Liver (tissue), 9 donors: ENCODE measurements around the gene EIF3I. TPM values are rescaled to one million over a fixed set of nuclear protein-coding genes. Genes with fewer than 3 reads are reported as not detected.
A peak's percentile ranks its signal among the peaks of the same experiment; 100 is the strongest.

ENCODE experiments used
- DNase-seq: peaks from one replicate; pipeline ENCODE4 v3.0.0-alpha.2; 2017; ENCODE audit warnings: low spot score
- H3K27ac ChIP-seq, 2 donors: one replicate each; pipeline ENCODE4 v1.7.0; 2013; ENCODE audit warnings: inconsistent platforms in 2 of 2, low read length in 2 of 2, control low read depth in 1 of 2, low read depth in 1 of 2, mild to moderate bottlenecking in 1 of 2
- H3K27me3 ChIP-seq, 4 donors: one replicate each; pipeline versions ENCODE4 v1.6.1 to v1.7.0; 2013; ENCODE audit warnings: low read length in 3 of 4, inconsistent platforms in 1 of 4, mild to moderate bottlenecking in 1 of 4, moderate library complexity in 1 of 4; ENCODE audit not compliant: control insufficient read depth in 4 of 4, insufficient read depth in 4 of 4
- H3K36me3 ChIP-seq, 4 donors: one replicate each; pipeline versions ENCODE4 v1.6.1 to v1.7.0; 2013; ENCODE audit warnings: low read length in 3 of 4, mild to moderate bottlenecking in 3 of 4, low read depth in 1 of 4, moderate library complexity in 1 of 4; ENCODE audit not compliant: control insufficient read depth in 4 of 4, insufficient read depth in 3 of 4
- H3K4me1 ChIP-seq, 4 donors: one replicate each; pipeline versions ENCODE4 v1.6.1 to v1.7.0; 2013; ENCODE audit warnings: low read length in 3 of 4, mild to moderate bottlenecking in 3 of 4, moderate library complexity in 1 of 4; ENCODE audit not compliant: control insufficient read depth in 4 of 4, insufficient read depth in 4 of 4
- H3K4me3 ChIP-seq, 3 donors: one replicate each; pipeline versions ENCODE4 v1.6.1 to v1.7.0; 2013; ENCODE audit warnings: low read length in 3 of 3, control low read depth in 1 of 3, low read depth in 1 of 3, mild to moderate bottlenecking in 1 of 3
- H3K9ac ChIP-seq, 2 donors: one replicate each; pipeline ENCODE4 v1.7.0; 2013; ENCODE audit warnings: low read length in 2 of 2, mild to moderate bottlenecking in 2 of 2, moderate library complexity in 2 of 2, control low read depth in 1 of 2, low read depth in 1 of 2
- H3K9me3 ChIP-seq, 4 donors: one replicate each; pipeline versions ENCODE4 v1.6.1 to v1.7.0; 2013; ENCODE audit warnings: low read length in 3 of 4; ENCODE audit not compliant: control insufficient read depth in 4 of 4
- CTCF ChIP-seq: fragments of 150-350 bp; IDR thresholded peaks from 2 replicates; pipeline ENCODE4 v1.5.1; 2017; ENCODE audit warnings: improper control_type of control experiment, low read depth, low read length; ENCODE audit not compliant: missing input control
- EGR1 ChIP-seq, 2 donors: IDR thresholded peaks; 2 replicates each; pipeline ENCODE4 v1.6.1; 2016 to 2018; ENCODE audit warnings: antibody characterized with exemption in 2 of 2, low read depth in 2 of 2
- FOXA1 ChIP-seq: IDR thresholded peaks from 2 replicates; pipeline ENCODE4 v1.6.1; 2016; ENCODE audit warnings: antibody characterized with exemption
- FOXA2 ChIP-seq: IDR thresholded peaks from 2 replicates; pipeline ENCODE4 v1.6.1; 2016; ENCODE audit warnings: antibody characterized with exemption
- HNF4A ChIP-seq, 2 donors: conservative IDR thresholded peaks; 2 replicates each; pipeline ENCODE4 v1.6.1; 2016; ENCODE audit warnings: antibody characterized with exemption in 2 of 2, mild to moderate bottlenecking in 2 of 2
- HNF4G ChIP-seq: IDR thresholded peaks from 2 replicates; pipeline ENCODE4 v1.6.1; 2016; ENCODE audit warnings: antibody characterized with exemption
- MAX ChIP-seq: IDR thresholded peaks from 2 replicates; pipeline ENCODE4 v1.6.1; 2016; ENCODE audit warnings: antibody characterized with exemption
- RAD21 ChIP-seq, 2 donors: IDR thresholded peaks; 2 replicates each; pipeline ENCODE4 v1.6.1; 2016; ENCODE audit warnings: antibody characterized with exemption in 2 of 2, mild to moderate bottlenecking in 2 of 2
- REST ChIP-seq: IDR thresholded peaks from 2 replicates; pipeline ENCODE4 v1.6.1; 2016; ENCODE audit warnings: antibody characterized with exemption, mild to moderate bottlenecking
- SP1 ChIP-seq: IDR thresholded peaks from 2 replicates; pipeline ENCODE4 v1.6.1; 2018; ENCODE audit warnings: antibody characterized with exemption, mild to moderate bottlenecking
- TAF1 ChIP-seq: conservative IDR thresholded peaks from 2 replicates; pipeline ENCODE4 v1.6.1; 2016; ENCODE audit warnings: antibody characterized with exemption, mild to moderate bottlenecking
- YY1 ChIP-seq: IDR thresholded peaks from 2 replicates; pipeline ENCODE4 v1.6.1; 2016; ENCODE audit warnings: antibody characterized with exemption, mild to moderate bottlenecking
- ZBTB33 ChIP-seq: IDR thresholded peaks from 2 replicates; pipeline ENCODE4 v1.6.1; 2016; ENCODE audit warnings: antibody characterized with exemption
- WGBS: extraction: QIAGEN DNeasy Blood & Tissue Kit; methylation state at CpG from one replicate; pipeline ENCODE4 v1.1.7; 2013; 5-methylcytosine and 5-hydroxymethylcytosine counted together
- polyA plus RNA-seq, 2 donors: library from polyadenylated mRNA; stranded (reverse) in 1 of 2; unstranded in 1 of 2; fragments of 200-250 nt in 1 of 2; fragments of >200 nt in 1 of 2; fragmentation: Nextera tagmentation in 1 of 2; extraction: Ambion mirVana in 1 of 2; gene quantifications; one replicate each; pipeline versions ENCODE4 v1.2.1 to v1.2.3, GENCODE V29; 2013 to 2015
- total RNA-seq, 2 donors: library from RNA; depleted of rRNA; stranded (reverse); fragments of >200 nt; gene quantifications; one replicate each; pipeline ENCODE4 v1.2.3, GENCODE V29; 2014
- donor health status: healthy.
- donor health status: healthy.
- donor health status: healthy.
- donor health status: healthy.
- donor health status: healthy.

The EIF3I gene
- total and polyA plus RNA-seq, 4 donors, result 75.0 to 114 (median 99.7) TPM

DNA sequence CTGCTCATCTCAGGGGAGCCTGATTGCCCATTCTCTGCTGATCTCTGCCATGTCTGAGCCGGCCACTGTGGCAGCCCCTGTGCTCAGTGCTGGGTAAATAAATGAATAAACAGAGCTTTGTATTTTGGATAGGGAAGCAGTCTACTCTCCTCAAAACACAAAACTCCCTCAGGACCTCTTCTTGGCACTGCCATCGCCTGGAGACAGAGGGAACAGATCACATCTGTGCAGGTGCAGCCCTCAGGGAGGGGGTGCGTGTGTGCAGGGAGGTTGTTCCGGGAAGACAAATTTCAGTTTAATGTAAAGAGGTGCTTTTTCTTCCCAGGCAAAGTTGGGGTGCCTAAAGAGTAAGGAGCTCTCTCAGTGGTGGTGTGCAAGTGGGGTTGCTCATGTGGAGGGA is 17.1 kb downstream of the EIF3I start:
- Histone ChIP-seq H3K27me3 (no peaks in the 10 kb centered on the region), H3K36me3 (peaks cover 0 to 6% (median 0%) of the 10 kb centered on the region in 4 donors), H3K27ac (no peak overlapping the region), H3K4me1 (peaks cover 4 to 15% (median 11%) of the 10 kb centered on the region in 4 donors), H3K9me3 (no peaks in the 10 kb centered on the region), H3K9ac (no peak overlapping the region), H3K4me3 (no peak overlapping the region)
- no peak for DNase-seq
- 75% methylated on average over 4 of the region's 4 CpGs for WGBS
- no peak for TF ChIP-seq CTCF
- TF ChIP-seq TAF1, result no peak
- no peak for TF ChIP-seq YY1
- no peak for TF ChIP-seq HNF4G
- TF ChIP-seq FOXA1, result no peak
- no peak for TF ChIP-seq RAD21 (IDR thresholded peaks at IDR 0.05)
- no peak for TF ChIP-seq REST
- TF ChIP-seq HNF4A (conservative IDR thresholded peaks at IDR 0.05), result no peak

GRCh38 chr1:32239790-32240139 is 17.6 kb downstream of the EIF3I start:
- no peak for TF ChIP-seq YY1
- no peaks in the 10 kb centered on the region for H3K27me3 ChIP-seq
- H3K4me1 ChIP-seq, result peaks cover 4 to 15% (median 11%) of the 10 kb centered on the region in 4 donors
- H3K9me3 ChIP-seq, result no peaks in the 10 kb centered on the region
- peak overlapping the region in 1 of 2 donors; percentile 41 for H3K27ac ChIP-seq
- H3K4me3 ChIP-seq, result no peak overlapping the region
- H3K9ac ChIP-seq, result no peak overlapping the region
- WGBS, result 81% methylated on average over 20 of the region's 20 CpGs
- H3K36me3 ChIP-seq, result peaks cover 0 to 2% (median 0%) of the 10 kb centered on the region in 4 donors
- no peak for DNase-seq

GRCh38 chr1:32240140-32240951 is 18.1 kb downstream of the EIF3I start:
- Histone ChIP-seq H3K9ac (peak overlapping the region; percentile 3 to 21), H3K36me3 (no peaks in the 10 kb centered on the region), H3K9me3 (no peaks in the 10 kb centered on the region), H3K4me1 (peaks cover 4 to 15% (median 11%) of the 10 kb centered on the region in 4 donors), H3K4me3 (peak overlapping the region; percentile 38 to 61 (median 59)), H3K27me3 (no peaks in the 10 kb centered on the region), H3K27ac (peak overlapping the region; percentile 40 to 67)
- TF ChIP-seq MAX (no peak), ZBTB33 (no peak), HNF4G (no peak), SP1 (peak; percentile 31), CTCF (peak; percentile 17), FOXA2 (no peak), YY1 (peak; percentile 40), RAD21 (IDR thresholded peaks at IDR 0.05) (peak; percentile 42 to 54), EGR1 (IDR thresholded peaks at IDR 0.05; ENCODE audit: low read depth in 2 of 2) (no peak)
- peak; percentile 64 for DNase-seq
- 5% methylated on average over 62 of the region's 62 CpGs for WGBS
